Epithelial cell of proximal tubule (primary cell): ENCODE data around the gene TIMMDC1. TPM values are rescaled to one million over a fixed set of nuclear protein-coding genes. Genes with fewer than 3 reads are reported as not detected.
A peak's percentile ranks its signal among the peaks of the same experiment; 100 is the strongest.

Experiments
- DNase-seq: peaks from one replicate; pipeline ENCODE4 v3.0.0-alpha.2; 2011; ENCODE audit warnings: low read depth
- H3K4me3 ChIP-seq: 2 replicates; pipeline ENCODE4 v1.5.1; 2011; ENCODE audit warnings: low read depth, mild to moderate bottlenecking, low read length
- total RNA-seq: library from RNA; depleted of rRNA; stranded (reverse); fragments of >200 nt; gene quantifications from 2 replicates; pipeline ENCODE4 v1.2.3, GENCODE V29; 2015
- TF ChIP-seq, protein P1 (sequence below): conservative IDR thresholded peaks from 2 replicates; pipeline ENCODE4 v1.5.1; 2012; ENCODE audit warnings: low read depth, mild to moderate bottlenecking, low read length

TIMMDC1 gene, protein sequence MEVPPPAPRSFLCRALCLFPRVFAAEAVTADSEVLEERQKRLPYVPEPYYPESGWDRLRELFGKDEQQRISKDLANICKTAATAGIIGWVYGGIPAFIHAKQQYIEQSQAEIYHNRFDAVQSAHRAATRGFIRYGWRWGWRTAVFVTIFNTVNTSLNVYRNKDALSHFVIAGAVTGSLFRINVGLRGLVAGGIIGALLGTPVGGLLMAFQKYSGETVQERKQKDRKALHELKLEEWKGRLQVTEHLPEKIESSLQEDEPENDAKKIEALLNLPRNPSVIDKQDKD
- 72.2 and 85.3 TPM in 2 replicates for total RNA-seq

DNA sequence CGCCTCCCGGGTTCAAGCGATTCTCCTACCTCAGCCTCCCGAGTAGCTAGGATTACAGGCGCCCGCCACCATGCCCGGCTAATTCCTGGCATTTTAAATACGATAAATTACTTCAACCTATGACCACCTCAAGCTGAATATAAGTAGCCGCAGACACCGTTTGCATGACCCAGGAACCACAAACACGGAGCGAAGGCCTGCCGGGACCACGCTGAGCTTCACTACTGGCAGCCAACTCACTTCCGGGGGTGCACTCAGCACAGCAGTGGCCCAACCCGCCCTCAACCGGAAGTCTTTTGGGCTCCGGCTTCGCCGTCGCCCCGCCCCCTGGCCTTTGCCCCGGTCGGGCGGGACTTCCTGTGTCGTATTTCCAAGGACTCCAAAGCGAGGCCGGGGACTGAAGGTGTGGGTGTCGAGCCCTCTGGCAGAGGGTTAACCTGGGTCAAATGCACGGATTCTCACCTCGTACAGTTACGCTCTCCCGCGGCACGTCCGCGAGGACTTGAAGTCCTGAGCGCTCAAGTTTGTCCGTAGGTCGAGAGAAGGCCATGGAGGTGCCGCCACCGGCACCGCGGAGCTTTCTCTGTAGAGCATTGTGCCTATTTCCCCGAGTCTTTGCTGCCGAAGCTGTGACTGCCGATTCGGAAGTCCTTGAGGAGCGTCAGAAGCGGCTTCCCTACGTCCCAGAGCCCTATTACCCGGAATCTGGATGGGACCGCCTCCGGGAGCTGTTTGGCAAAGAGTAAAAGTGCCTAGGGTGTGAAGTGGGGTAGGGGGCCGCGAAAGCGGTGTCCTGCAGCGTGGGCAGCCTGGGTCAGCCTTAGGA, at the start of gene TIMMDC1:
TSS of gene TIMMDC1 (plus strand) at position 362 of the 826 bp plus-strand sequence. CDS start at position 549, 187 bp downstream.
- TF ChIP-seq, protein P1, sequence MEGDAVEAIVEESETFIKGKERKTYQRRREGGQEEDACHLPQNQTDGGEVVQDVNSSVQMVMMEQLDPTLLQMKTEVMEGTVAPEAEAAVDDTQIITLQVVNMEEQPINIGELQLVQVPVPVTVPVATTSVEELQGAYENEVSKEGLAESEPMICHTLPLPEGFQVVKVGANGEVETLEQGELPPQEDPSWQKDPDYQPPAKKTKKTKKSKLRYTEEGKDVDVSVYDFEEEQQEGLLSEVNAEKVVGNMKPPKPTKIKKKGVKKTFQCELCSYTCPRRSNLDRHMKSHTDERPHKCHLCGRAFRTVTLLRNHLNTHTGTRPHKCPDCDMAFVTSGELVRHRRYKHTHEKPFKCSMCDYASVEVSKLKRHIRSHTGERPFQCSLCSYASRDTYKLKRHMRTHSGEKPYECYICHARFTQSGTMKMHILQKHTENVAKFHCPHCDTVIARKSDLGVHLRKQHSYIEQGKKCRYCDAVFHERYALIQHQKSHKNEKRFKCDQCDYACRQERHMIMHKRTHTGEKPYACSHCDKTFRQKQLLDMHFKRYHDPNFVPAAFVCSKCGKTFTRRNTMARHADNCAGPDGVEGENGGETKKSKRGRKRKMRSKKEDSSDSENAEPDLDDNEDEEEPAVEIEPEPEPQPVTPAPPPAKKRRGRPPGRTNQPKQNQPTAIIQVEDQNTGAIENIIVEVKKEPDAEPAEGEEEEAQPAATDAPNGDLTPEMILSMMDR = no peak
- DNase-seq = peak; percentile 64
- H3K4me3 ChIP-seq = peak within 1 kb of the TSS; percentile 97

DNA sequence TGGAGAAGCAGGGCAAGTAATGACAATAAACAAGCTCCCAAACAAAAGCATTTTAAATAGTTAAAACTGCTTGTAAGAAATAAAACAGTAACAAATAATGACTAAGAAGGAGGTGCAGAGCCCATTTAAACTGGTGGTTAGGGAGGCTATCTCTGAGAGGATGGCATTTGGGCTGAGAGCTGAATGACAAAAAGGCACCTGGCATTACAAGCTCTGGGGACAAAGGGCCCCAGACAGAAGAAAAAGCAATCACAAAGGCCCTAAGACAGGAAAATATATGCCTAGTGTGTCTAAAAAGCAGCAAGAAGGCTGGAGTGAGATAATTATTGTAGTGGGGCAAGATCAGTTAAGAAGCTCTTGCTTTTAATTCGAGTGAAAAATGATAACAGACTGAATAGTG, 44.5 kb upstream of the TIMMDC1 start:
- H3K4me3 ChIP-seq = no peak overlapping the region
- TF ChIP-seq, protein P1 = no peak

DNA sequence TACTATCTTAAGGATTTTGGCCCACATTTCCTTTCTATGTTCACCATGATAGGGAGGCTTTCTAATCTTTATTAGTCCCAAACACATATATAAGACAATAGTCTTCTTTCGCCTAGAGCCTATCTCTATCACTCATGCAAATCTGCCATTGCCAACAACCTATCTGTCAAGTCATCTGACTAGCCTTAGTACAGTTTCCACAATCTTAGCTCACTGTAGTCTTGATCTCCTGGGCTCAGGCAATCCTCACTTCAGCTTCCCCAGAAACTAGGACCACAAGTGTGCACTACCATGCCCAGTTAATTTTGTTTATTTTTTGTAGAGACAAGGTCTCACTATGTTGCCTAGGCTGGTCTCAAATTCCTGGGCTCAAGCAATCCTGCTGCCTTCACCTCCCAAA, 41.9 kb upstream of the TIMMDC1 start:
- H3K4me3 ChIP-seq = no peak overlapping the region
- TF ChIP-seq, protein P1 = no peak
- no peak for DNase-seq

More for the DNA sequence above, 44.5 kb upstream of the TIMMDC1 start:
- no peak for DNase-seq

DNA sequence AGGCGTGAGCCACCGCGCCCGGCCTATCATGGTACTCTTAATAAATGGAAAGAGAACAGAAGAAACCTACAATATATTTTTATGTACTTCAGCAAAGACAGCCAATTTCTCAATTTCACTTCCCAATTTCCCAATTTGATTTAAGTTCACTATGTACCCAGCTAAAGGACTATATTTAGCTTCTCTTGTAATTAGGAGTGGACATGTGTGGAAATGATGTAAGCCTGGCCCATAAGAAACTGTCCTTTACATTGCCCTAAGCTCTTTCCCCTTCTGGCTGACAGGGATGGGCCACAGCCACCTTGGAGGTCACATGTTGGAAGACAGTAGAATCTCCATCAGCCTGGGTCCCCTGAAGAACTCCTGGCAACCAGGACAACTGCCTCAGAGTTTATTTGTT, 41.1 kb upstream of the TIMMDC1 start:
- no peak overlapping the region for H3K4me3 ChIP-seq
- DNase-seq = no peak
- TF ChIP-seq, protein P1 = no peak

DNA sequence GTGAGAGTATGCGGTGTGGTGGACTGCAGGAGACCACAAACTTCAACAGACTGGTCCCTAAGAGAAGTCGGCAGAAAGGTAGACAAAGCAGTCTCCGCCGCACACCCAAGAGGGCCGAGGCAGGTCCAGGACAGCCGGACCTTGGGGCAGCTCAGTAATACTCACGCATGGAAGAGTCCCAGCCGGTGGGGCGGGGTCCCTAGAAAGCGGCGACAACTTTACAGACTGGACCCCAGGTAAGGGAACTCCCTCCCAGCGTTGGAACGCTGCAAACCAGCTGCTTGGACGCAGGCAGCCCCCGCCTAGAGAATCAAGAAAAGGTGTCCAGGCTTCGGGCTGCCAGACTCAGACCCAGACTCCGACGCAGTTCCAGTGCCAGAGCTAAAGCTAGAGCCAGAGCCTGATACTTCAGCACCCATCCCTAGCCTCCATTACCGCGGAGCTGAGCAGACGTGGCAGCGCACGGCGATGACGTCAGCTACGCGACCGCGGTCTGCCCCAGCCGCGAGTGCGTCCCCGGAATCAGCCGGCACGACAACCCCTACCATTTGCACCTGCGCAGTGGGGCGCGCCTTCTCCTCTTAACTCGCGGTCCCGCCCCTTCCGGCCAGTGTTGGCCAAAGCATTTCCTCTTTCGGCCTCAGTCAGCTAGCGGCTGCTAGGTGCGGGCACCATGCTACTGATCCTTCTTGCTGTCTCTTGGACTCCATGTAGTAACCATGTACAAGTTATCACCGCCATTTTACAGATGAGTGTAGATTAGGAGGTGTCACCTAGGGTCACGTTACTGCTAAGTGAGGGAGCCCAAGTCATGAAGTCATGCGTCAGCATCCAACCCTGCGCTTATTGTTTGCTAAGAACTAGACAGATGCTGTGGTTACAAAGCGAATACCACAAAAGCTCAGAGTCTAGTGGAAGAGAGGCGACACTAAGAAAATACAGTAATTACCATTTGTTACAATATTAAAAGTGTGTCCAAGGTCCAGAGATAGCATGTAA, 34.9 kb upstream of the TIMMDC1 start, which contains the start of gene TMEM39A:
TSS of gene TMEM39A (minus strand) at position 445 of the 999 bp plus-strand sequence. CDS start 1,541 bp downstream, outside the sequence.
- TF ChIP-seq, protein P1 = no peak
- peak within 1 kb of the TSS; percentile 95 for H3K4me3 ChIP-seq
- DNase-seq = peak; percentile 64

DNA sequence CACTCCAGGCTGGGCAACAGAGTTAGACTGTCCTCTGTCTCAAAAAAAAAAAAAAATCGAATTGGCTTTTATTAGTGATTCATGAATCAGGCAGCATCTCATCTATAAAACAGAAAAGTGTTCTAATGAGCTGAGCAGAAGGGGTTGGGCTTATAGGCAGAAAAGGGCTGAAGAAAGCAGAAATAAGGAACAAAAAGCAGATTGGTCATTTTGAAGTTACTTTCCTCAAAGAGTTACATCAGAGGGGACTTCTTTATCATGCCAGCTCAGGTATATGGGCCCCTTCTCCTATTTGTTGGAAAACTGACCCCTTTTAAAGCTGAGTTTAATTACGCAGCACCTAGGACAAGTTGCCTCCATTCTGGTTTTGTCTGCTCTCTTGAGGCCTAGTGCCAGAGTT, 30.3 kb upstream of the TIMMDC1 start:
- TF ChIP-seq, protein P1 = no peak
- H3K4me3 ChIP-seq = peak overlapping the region; percentile 86
- DNase-seq = no peak
